Panc1 (cell line): ENCODE data around the gene PORCN. TPM values are rescaled to one million over a fixed set of nuclear protein-coding genes. Genes with fewer than 3 reads are reported as not detected.

Experiments
- ATAC-seq: fragments of 200-7000 bp; cut with Tn5 transposase; 2 replicates; pipeline ENCODE4 v1.9.1; 2020; ENCODE audit warnings: mild to moderate bottlenecking, moderate library complexity
- BruUV-seq: library from RNA; stranded (reverse); fragments of 400-500 nt; replicated peaks from 2 replicates; lab custom pipeline; 2021; lab: Mats Ljungman, UMichigan
- CTCF ChIA-PET: fragments of 300-600 bp; sonication (Branson Sonifier 250); formaldehyde crosslinking; loops from one replicate; lab custom pipeline; 2022; ENCODE audit warnings: antibody characterized with exemption; lab: Charles Lee
- POLR2A ChIA-PET: fragments of 300-600 bp; sonication (Branson Sonifier 250); formaldehyde crosslinking; loops from one replicate; lab custom pipeline; 2022; ENCODE audit warnings: antibody characterized with exemption; lab: Charles Lee
- DNase-seq: peaks from one replicate; pipeline ENCODE4 v3.0.0-alpha.2; 2010; ENCODE audit warnings: low read depth, low spot score
- H3K27ac ChIP-seq: 2 replicates; pipeline ENCODE4 v1.5.1; 2011; ENCODE audit warnings: mild to moderate bottlenecking, low read length, inconsistent platforms
- H3K27me3 ChIP-seq: fragments of 200-500 bp; sonication (Bioruptor generic); 2 replicates; pipeline ENCODE4 v1.6.0; 2014; ENCODE audit warnings: low read length, inconsistent platforms; ENCODE audit not compliant: control insufficient read depth, insufficient read depth
- H3K36me3 ChIP-seq: fragments of 200-500 bp; sonication (Bioruptor generic); 2 replicates; pipeline ENCODE4 v1.5.1; 2014; ENCODE audit warnings: inconsistent platforms, mild to moderate bottlenecking, low read length, moderate library complexity; ENCODE audit not compliant: control insufficient read depth, insufficient read depth
- H3K4me1 ChIP-seq: 2 replicates; pipeline ENCODE4 v1.5.1; 2011; ENCODE audit warnings: inconsistent platforms, mild to moderate bottlenecking, low read length, moderate library complexity; ENCODE audit not compliant: control insufficient read depth, insufficient read depth
- H3K4me3 ChIP-seq, 2 experiments: 2 replicates each; pipeline ENCODE4 v1.5.1; 2011 to 2012; ENCODE audit warnings: low read depth in 2 of 2, low read length in 2 of 2, mild to moderate bottlenecking in 2 of 2, inconsistent platforms in 1 of 2, moderate library complexity in 1 of 2
- H3K9me3 ChIP-seq: fragments of 200-500 bp; sonication (Bioruptor generic); 2 replicates; pipeline ENCODE4 v1.5.1; 2014; ENCODE audit warnings: low read depth, mild to moderate bottlenecking, inconsistent platforms, low read length, moderate library complexity; ENCODE audit not compliant: control insufficient read depth, insufficient read depth
- CTCF ChIP-seq: fragments of 450-650 bp; IDR thresholded peaks from 2 replicates; pipeline ENCODE4 v1.5.1; 2017; ENCODE audit warnings: mild to moderate bottlenecking
- POLR2AphosphoS5 ChIP-seq: IDR thresholded peaks from 2 replicates; pipeline ENCODE4 v1.6.1; 2012; ENCODE audit warnings: mild to moderate bottlenecking, low read depth, low read length, moderate library complexity
- REST ChIP-seq, 2 experiments: IDR thresholded peaks; 2 replicates each; pipeline ENCODE4 v1.6.1; 2011 to 2012; ENCODE audit warnings: low read depth in 2 of 2, control low read depth in 1 of 2, low read length in 1 of 2, mild to moderate bottlenecking in 1 of 2, moderate library complexity in 1 of 2; ENCODE audit not compliant: insufficient read depth in 1 of 2
- SIN3A ChIP-seq: IDR thresholded peaks from 2 replicates; pipeline ENCODE4 v1.6.1; 2012; ENCODE audit warnings: low read depth, mild to moderate bottlenecking, low read length, moderate library complexity, borderline replicate concordance; ENCODE audit not compliant: insufficient read depth
- TCF7L2 ChIP-seq: IDR thresholded peaks from 2 replicates; pipeline ENCODE4 v1.6.1; 2011; ENCODE audit warnings: mild to moderate bottlenecking, low read depth, low read length, inconsistent platforms
- in situ Hi-C: cut with HindIII; loops from 2 replicates; pipeline ENCODE4 v1.10.0; 2016; ENCODE audit warnings: low sequenced_read_pairs, low pct_unique_long_range_greater_than_20kb
- intact Hi-C: fragments of 100-400 bp; cut with micrococcal nuclease; formaldehyde crosslinking; loops from one replicate; pipeline ENCODE4 v1.10.0; 2022; ENCODE audit not compliant: unreplicated experiment
- total RNA-seq: library from RNA; stranded (reverse); gene quantifications from one replicate; pipeline ENCODE4 v1.2.1, GENCODE V29; 2021; ENCODE audit not compliant: unreplicated experiment

The PORCN gene
- total RNA-seq, 1 experiment from 2014 or later: 8.6 TPM

DNA sequence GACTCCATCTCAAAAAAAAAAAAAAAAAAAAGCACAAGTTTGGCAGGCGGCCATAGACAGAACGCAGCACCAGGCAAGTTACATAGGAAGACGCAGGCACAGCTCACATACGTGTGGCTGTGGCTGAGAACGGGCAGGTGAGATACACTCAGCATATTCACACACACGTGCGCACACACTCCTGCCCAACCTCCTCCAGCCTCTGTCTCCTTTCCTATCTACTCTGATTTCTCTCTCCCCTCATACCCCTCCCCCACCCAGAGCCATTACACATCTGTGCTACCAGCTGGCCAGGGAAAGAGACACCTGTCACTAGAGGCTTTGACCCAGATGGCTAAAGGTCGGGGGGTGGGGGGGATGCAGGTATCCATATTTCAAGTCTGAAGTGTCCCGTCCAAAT, 36.6 kb upstream of the PORCN start:
- ChIA-PET CTCF (no interaction called here), POLR2A (no interaction called here)
- H3K36me3 ChIP-seq: no peaks in the 10 kb centered on the region
- BruUV-seq: no TSS peak
- in situ Hi-C loops (no loop called here), intact Hi-C loops (no loop called here)
- ATAC-seq (no peak), DNase-seq (no peak)
- H3K27me3 ChIP-seq: no peaks in the 10 kb centered on the region
- H3K4me3 ChIP-seq: no peak overlapping the region
- no peak overlapping the region for H3K27ac ChIP-seq
- peaks cover 4% of the 10 kb centered on the region for H3K4me1 ChIP-seq
- no peaks in the 10 kb centered on the region for H3K9me3 ChIP-seq
- TF ChIP-seq CTCF: no peak
- no peak for TF ChIP-seq REST (IDR thresholded peaks at IDR 0.05; ENCODE audit: insufficient read depth in 1 of 2, low read depth in 2 of 2, low read length in 1 of 2)
- no peak for TF ChIP-seq TCF7L2
- no peak for TF ChIP-seq SIN3A
- TF ChIP-seq POLR2AphosphoS5: no peak

GRCh38 chrX:48472851-48473703, 35.7 kb upstream of the PORCN start:
- intact Hi-C loops: no loop called here
- CTCF ChIA-PET: no interaction called here
- POLR2A ChIA-PET: no interaction called here

More at GRCh38 chrX:48472851-48473703, 35.7 kb upstream of the PORCN start:
- no peak for DNase-seq
- no peaks in the 10 kb centered on the region for H3K27me3 ChIP-seq
- no peak for ATAC-seq
- H3K27ac ChIP-seq: no peak overlapping the region
- no peaks in the 10 kb centered on the region for H3K36me3 ChIP-seq
- H3K4me3 ChIP-seq: no peak overlapping the region
- no peak for TF ChIP-seq REST (IDR thresholded peaks at IDR 0.05; ENCODE audit: insufficient read depth in 1 of 2, low read depth in 2 of 2, low read length in 1 of 2)
- TF ChIP-seq CTCF: no peak
- TF ChIP-seq SIN3A: no peak
- no peak for TF ChIP-seq TCF7L2
- no peak for TF ChIP-seq POLR2AphosphoS5
- H3K4me1 ChIP-seq: peaks cover 5% of the 10 kb centered on the region
- BruUV-seq: no TSS peak
- in situ Hi-C loops: no loop called here
- H3K9me3 ChIP-seq: no peaks in the 10 kb centered on the region
